HG02973 (cell line): ENCODE data around the gene ATP2B3.

Experiments
- ATAC-seq: cut with Tn5 transposase; IDR thresholded peaks from one replicate; pipeline ENCODE4 v1.9.1; 2021; ENCODE audit warnings: moderate library complexity; ENCODE audit not compliant: unreplicated experiment

Gene ATP2B3

DNA sequence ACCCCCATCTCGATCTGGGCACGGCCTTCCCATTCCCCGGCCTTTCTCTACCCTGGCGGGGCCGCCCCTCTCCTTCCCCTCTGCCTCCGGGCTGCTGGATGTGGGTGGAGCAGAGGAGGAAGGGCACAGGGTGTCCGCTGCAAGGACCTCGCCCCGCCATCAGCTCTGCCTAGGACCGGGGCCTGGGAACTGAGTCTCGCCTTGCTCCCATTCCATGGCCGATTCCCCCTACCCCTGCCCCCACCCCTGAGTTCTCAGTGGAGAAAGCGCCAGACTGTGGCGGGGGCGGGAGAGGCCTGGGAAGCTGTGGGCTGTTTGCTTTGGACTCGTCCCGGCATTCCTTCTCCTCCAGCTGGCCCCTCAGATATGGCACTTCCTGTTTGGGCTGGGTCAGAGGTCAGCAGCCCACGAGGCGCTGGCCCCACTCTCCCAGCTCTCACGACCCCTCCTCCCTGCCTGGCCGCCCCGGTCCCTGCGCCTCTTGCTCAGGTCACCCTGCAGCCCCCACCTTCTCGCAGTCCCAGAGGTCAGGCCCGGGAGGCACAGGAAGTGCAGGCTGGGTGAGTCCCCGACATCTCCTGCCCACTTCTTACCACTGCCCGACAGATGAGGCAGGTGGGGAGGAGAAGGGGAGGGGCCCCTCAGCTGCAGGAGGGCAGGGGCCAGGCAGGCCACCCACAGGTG lies 29.1 kb upstream of the ATP2B3 start:
- no peak for ATAC-seq

DNA sequence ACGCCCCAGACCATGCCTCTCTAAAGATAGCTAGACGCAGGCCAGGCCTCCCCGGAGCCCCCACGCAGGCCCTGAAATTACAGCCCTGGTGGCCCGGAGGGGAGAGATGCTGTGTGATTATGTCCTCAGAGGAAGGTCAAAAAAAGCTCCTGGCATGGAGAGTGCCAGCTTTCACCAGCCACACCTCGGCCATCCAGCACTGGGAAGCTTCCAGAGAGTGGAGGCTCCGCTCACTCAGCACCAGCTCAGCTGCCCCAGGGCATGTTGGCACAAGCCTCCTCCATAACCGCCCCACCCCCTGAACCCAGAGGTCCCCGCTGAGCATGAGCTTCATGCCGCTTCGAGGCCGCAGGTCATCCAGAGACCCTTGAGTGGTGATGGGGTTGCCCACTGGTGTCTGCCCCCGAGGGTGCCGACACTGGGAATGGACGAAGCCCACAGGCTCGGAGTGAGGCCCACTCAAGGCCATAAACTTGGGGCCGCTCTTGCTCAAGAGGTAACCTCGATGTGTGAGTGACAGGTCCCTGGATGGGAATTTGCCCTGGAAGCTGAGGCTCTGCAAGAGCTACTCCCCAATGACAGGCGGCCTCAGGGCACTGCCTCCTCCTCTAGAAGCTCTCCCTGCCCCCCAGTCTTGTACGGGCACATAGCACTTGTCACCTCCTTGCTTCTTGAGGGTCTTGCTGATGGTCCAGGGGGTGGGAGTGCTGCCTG lies 27.1 kb upstream of the ATP2B3 start:
- ATAC-seq, result no peak

DNA sequence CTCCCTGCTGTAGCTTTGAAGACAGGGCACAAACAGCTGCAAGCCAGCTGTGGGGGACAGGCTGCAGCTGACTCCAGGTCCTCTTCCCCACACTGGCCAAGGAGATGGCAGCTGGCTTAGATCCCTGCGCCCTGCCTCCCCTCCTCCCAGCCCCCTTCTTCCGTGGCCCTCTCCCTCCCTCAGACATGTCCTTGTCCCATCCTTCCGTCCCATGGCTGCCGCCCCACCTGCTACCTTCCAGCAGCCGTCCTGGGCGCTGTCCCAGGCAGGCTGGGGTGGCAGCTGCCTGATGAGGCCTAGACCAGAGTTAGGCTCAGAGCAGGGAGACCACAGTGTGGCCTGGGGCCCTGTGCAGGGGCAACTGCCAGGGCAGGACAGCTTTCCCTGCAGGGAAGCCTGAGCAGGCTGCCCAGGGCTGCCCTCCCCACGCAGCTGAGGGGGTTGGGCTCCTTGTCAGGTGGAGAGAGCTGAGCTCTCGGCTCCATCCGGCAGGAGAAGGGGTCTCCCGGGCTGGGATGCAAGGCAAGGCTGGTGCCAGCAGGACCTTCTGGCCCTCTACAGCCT lies 26.0 kb upstream of the ATP2B3 start:
- ATAC-seq, result no peak

- no peak for ATAC-seq
These were observed 25.5 kb upstream of the ATP2B3 start for GRCh38 chrX:153491918-153492317.

GRCh38 chrX:153492543-153492942 lies 24.9 kb upstream of the ATP2B3 start:
- no peak for ATAC-seq

DNA sequence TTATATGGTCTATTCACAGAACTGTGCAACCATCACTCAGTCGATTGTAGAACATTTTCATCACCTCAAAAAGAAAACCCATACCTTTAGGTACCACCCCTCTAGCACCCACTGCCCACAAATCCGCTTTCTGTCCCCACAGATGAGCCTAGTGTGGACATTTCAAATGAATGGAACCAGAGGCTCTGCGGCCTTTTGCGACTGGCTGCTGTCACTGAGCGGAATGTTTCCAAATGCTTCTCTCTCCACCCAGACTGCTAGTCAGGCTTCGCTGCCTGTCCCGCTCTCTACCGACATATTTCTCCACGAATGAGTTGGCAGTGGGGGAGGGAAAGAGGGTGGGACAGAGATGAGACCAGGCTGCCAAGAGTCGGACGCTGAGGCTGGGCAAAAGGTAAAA lies 24.4 kb upstream of the ATP2B3 start:
- ATAC-seq, result no peak

- ATAC-seq, result no peak
These were observed 23.4 kb upstream of the ATP2B3 start for GRCh38 chrX:153494061-153494460.

- ATAC-seq, result no peak
These were observed 22.7 kb upstream of the ATP2B3 start, which contains the start of gene BGN for GRCh38 chrX:153494541-153495361. Gene BGN, plus strand, starts transcription at chrX:153494980. Its CDS starts 9,652 bp downstream, at chrX:153504632.

DNA sequence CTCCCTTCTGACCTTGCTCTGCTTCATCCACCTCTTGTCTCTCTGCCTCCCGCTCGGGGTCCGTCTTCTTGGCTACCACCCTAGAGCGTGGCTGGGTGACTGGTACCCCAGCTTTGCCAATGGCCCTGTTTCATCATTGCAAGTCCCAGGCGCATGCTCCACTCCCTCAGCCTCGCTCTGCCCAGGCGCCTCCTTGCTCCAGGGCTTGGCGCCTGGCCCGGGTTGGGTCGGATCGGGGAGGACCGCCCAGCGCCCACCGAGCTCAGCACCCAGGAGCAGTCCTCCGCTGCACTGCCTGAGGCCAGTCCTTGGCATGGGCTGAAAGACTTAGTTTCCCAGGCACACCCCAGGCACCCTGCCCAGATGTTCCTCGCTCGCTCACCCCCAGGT lies 22.1 kb upstream of the ATP2B3 start:
- no peak for ATAC-seq

- no peak for ATAC-seq
These were observed 21.4 kb upstream of the ATP2B3 start for GRCh38 chrX:153495903-153496589.

GRCh38 chrX:153496590-153496959 lies 20.9 kb upstream of the ATP2B3 start:
- ATAC-seq, result no peak

GRCh38 chrX:153498453-153498852 lies 19.0 kb upstream of the ATP2B3 start:
- no peak for ATAC-seq

DNA sequence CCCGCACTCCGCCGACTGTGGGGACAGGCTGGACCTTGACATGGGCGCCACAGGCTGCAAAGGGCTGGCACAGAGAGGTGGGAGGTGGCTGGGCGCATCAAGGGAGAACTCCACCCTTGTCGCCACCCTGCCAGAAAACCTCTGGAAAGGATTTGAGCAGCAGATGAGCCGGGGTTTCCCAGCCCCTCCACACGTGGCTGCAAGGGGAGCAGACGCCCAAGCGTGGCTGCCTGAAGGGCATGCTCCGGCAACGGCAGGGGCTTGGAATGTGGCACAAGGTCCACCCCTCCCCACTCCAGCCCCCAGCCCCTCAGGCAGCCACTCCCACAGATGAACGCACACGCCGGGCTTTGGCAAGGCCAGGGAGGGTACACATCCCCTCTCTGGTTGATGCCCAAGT lies 18.1 kb upstream of the ATP2B3 start:
- ATAC-seq, result no peak

DNA sequence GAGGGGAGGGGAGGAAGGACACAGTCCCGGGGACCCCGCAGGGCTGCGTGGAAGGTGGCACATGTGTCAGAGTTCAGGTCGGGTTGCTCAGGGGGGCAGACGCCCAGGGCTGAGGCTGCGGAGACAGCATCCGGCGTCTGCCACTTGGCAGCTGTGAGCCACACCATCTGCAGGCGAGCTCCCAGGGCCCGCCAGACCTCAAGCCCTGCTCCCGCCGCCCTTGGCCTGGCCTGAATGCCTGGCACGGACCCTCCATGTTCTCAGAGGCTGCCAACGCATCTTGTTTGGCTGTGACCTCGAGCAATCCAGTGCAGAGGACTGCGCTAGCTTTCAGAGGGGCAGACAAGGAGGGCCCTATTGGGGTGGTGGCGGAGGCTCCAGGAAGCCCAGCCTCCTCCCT lies 17.6 kb upstream of the ATP2B3 start:
- no peak for ATAC-seq

GRCh38 chrX:153500676-153501280 lies 16.7 kb upstream of the ATP2B3 start:
- ATAC-seq, result no peak

DNA sequence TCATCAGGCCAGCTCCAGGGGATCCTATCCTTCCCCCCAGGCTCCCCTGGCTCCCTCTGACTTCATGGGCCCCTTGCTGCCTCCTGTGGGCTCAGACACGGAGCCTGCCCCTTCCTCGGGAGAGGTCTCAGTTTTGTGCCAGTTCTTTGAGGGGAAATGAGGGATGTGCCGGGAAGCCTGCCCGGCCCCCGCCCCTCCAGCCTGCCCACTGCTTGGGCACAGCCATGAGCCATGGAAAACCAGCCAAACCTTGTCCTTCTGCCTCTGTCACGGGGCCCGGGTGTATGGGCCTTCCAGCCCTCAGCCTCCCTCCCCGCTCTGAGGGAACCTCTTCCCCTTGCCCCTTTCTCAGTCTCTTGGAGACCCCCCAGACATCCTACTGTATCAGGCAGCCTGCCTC lies 15.9 kb upstream of the ATP2B3 start:
- no peak for ATAC-seq

DNA sequence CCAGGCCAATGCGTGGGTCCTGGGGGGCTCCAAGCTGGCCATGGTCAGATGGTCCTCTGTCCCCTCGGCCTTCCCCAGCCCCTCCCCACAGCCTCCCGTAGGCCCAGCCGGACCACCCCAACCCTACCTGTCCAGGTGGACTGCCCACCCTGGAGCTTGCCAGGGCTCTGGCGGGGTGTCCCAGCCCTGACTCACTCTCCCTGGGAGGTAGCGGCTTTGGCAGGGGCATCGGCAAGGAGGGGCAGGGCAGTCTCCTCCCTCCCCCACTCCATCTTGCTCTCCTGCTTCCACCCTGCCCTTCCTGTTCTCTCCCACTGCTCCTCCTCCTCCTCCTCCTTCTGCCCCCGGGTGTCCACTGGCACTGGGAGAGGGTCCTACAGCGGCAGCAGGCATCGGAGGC lies 15.3 kb upstream of the ATP2B3 start:
- ATAC-seq, result no peak

- no peak for ATAC-seq
These were observed 14.6 kb upstream of the ATP2B3 start for GRCh38 chrX:153502796-153503195.

DNA sequence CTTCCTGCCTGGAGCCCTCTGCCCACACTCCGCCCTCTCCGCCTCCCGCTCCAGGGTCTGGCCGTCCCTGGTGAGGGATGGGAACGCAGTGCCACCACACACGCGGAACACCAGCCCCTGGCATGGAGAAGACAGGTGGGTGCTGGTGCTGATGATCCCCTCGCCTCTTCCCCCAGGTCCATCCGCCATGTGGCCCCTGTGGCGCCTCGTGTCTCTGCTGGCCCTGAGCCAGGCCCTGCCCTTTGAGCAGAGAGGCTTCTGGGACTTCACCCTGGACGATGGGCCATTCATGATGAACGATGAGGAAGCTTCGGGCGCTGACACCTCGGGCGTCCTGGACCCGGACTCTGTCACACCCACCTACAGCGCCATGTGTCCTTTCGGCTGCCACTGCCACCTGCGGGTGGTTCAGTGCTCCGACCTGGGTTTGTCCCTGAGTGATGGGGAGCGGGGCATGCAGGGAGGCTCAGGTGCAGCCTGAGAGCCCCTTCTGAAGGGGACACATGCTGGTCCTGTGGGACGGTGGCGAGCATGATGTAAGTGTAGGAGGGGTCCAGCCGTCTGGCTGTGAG lies 12.9 kb upstream of the ATP2B3 start:
- no peak for ATAC-seq

DNA sequence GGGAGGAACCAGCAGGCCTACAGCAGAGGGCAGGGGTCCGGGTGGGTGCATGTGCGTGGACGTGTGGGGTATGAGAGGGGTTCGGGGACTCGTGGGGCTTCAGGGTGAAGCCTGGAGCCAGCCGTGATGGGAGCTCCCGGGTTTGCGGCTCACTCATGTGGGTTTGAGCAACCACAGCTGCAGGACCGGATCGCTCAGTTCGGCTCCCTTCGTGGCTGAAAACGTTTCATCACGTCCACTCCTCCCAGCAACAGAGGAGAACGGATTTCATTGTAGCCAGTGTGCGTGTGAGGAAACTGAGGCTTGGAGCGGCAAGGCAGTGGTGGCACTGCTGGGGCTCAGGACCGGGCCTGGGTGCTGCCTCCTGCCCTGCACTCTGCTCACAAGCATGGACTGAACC lies 12.1 kb upstream of the ATP2B3 start:
- no peak for ATAC-seq
